Renal cortex interstitium (tissue), 15 donors: ENCODE results near the gene ARL4A. TPM values are rescaled to one million over a fixed set of nuclear protein-coding genes. Genes with fewer than 3 reads are reported as not detected.
A peak's percentile ranks its signal among the peaks of the same experiment; 100 is the strongest.
"Not testable (repeated sequence)": the region's sequence is repeated elsewhere in the genome, so short reads cannot be mapped to it uniquely, and the experiment has no call there.

Experiments used
- DNase-seq, 11 donors: peaks; one replicate each; pipeline ENCODE4 v3.0.0-alpha.2; 2013; ENCODE audit warnings: low read depth in 9 of 11, low spot score in 4 of 11; ENCODE audit errors: extremely low read depth in 1 of 11
- long read RNA-seq, 16 experiments: transcript quantifications; one replicate each; lab custom pipeline, GENCODE V29; 2026
- polyA plus RNA-seq, 3 donors: library from polyadenylated mRNA; unstranded; fragments of 120-200 nt; gene quantifications; one replicate each; pipeline ENCODE4 v1.2.1, GENCODE V29; 2013; ENCODE audit not compliant: insufficient read length in 3 of 3

ARL4A gene
- 10 to 100 TPM; 28.9 to 35.5 (median 29.3) TPM for polyA plus RNA-seq
- long read RNA-seq, donor 1, transcript ARL4A-206 (2 exons, 845 nt): major isoform, 6 of 11 reads
- long read RNA-seq, donor 1, partial matches to known transcripts: 0 of 11 reads
- long read RNA-seq, donor 1, other reads (novel, unspliced or antisense): 0 of 11 reads
- long read RNA-seq, donor 2, partial matches to known transcripts: 0 of 7 reads
- long read RNA-seq, donor 2, other reads (novel, unspliced or antisense): 0 of 7 reads
- long read RNA-seq, donor 3, transcript ARL4A-206 (2 exons, 845 nt): major isoform, 7 of 17 reads
- long read RNA-seq, donor 3, transcript ARL4A-201 (2 exons, 1,147 nt): minor isoform, 6 of 17 reads
- long read RNA-seq, donor 3, partial matches to known transcripts: 0 of 17 reads
- long read RNA-seq, donor 3, other reads (novel, unspliced or antisense): 0 of 17 reads
- long read RNA-seq, donor 4, partial matches to known transcripts: 0 of 7 reads
- long read RNA-seq, donor 4, other reads (novel, unspliced or antisense): 0 of 7 reads
- long read RNA-seq, donor 5: 0 reads
- long read RNA-seq, donor 6, partial matches to known transcripts: 0 of 5 reads
- long read RNA-seq, donor 6, other reads (novel, unspliced or antisense): 0 of 5 reads
- long read RNA-seq, donor 7, transcript ARL4A-206 (2 exons, 845 nt): major isoform, 5 of 10 reads
- long read RNA-seq, donor 7, partial matches to known transcripts: 0 of 10 reads
- long read RNA-seq, donor 7, other reads (novel, unspliced or antisense): 0 of 10 reads
- long read RNA-seq, donor 8: 0 reads
- long read RNA-seq, donor 9, partial matches to known transcripts: 0 of 6 reads
- long read RNA-seq, donor 9, other reads (novel, unspliced or antisense): 0 of 6 reads
- long read RNA-seq, donor 10, transcript ARL4A-206 (2 exons, 845 nt): major isoform, 6 of 10 reads
- long read RNA-seq, donor 10, partial matches to known transcripts: 0 of 10 reads
- long read RNA-seq, donor 10, other reads (novel, unspliced or antisense): 0 of 10 reads
- long read RNA-seq, donor 11, transcript ARL4A-206 (2 exons, 845 nt): major isoform, 5 of 10 reads
- long read RNA-seq, donor 11, partial matches to known transcripts: 0 of 10 reads
- long read RNA-seq, donor 11, other reads (novel, unspliced or antisense): 0 of 10 reads
- long read RNA-seq, donor 12, partial matches to known transcripts: 0 of 5 reads
- long read RNA-seq, donor 12, other reads (novel, unspliced or antisense): 0 of 5 reads
- long read RNA-seq, donor 13: 0 reads
- long read RNA-seq, donor 14, transcript ARL4A-206 (2 exons, 845 nt): major isoform, 10 of 17 reads
- long read RNA-seq, donor 14, partial matches to known transcripts: 0 of 17 reads
- long read RNA-seq, donor 14, other reads (novel, unspliced or antisense): 0 of 17 reads
- long read RNA-seq, donor 15, partial matches to known transcripts: 0 of 3 reads
- long read RNA-seq, donor 15, other reads (novel, unspliced or antisense): 0 of 3 reads
- long read RNA-seq, donor 16, transcript ARL4A-206 (2 exons, 845 nt): major isoform, 16 of 35 reads
- long read RNA-seq, donor 16, transcript ARL4A-205 (2 exons, 840 nt): minor isoform, 5 of 35 reads
- long read RNA-seq, donor 16, transcript ARL4A-201 (2 exons, 1,147 nt): minor isoform, 11 of 35 reads
- long read RNA-seq, donor 16, partial matches to known transcripts: 0 of 35 reads
- long read RNA-seq, donor 16, other reads (novel, unspliced or antisense): 0 of 35 reads

DNA sequence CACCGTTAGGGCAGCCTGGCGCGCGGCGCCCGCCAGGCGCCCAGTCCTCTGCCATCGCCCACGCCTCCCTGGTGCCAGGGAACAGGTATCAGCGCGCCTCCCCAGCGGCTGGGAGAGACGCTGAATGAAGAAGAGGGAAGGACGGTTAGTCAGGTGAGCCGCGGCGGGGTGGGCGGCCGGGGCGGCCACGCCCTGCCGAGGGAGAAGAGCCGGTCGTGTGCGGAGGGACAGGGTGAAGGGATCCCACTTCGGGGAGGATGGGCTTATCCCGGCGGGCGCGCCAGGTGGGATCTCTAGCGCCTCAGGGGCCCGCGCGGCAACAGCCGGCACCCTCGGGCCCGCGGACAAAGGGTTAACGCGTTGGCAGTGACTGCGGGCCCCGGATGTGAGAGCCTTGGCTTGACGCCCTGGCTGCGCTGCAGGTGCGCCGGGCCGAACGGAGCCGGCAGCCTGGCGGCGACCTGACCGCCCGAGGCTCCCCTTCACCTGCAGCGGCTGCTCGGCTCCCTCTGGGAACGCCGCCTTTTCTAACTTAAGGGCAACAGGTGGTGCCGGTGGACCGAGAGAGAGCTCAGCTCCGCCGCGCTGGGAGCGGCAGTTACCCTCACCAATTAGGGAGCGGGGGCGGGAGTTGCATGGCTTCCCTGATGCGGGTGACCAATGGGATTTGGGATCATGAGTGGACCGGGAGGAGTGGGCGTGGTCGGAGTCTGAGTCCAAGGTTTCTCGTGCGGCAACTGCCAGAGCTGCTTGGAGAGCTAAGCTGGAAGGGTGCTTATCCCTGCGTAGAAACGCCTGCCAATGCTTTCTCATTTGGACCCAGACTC, at the start of gene ARL4A:
Gene ARL4A, plus strand, starts transcription at position 743 of the 827 bp plus-strand sequence. CDS start 622 bp downstream, outside the sequence.
- DNase-seq: peak; percentile 95 to 99 (median 96)

DNA sequence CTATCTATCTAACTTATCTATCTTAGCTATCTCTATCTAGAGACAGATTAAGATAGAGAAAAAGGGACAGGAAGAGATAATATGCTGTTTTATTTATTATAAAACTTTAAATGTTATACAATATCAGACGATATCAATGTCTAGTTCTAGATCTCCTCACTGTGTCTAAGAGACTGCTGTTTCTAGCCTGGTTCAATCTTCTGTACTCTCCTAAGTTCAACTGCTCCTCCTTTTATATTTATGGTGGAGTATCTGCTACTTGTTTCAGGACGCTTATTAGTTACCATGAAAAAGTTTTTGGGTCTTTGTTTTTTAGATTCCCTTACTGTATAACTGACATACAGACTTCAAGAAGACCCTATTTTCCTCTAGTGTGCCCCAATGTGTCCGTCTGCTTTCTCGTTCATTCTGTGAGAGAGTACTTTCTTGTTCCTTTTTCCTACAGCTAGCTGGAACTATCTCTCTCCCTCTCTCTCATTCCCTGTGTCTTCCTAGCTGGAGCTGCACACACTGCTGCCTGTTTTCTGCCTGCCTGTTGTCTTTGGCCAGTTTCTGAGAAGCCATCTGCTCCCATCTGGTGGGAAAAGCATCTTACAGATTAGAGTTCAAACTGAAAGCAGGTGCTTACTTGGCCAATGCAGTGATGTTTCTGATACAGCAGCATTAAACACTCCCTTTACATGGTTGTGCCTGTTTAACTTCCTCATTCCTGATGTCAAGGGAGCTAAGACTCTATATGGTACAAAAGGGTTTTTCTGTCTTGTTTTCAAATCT, 49.4 kb upstream of the ARL4A start:
- peak in 1 of 11 donors; percentile 38 for DNase-seq

DNA sequence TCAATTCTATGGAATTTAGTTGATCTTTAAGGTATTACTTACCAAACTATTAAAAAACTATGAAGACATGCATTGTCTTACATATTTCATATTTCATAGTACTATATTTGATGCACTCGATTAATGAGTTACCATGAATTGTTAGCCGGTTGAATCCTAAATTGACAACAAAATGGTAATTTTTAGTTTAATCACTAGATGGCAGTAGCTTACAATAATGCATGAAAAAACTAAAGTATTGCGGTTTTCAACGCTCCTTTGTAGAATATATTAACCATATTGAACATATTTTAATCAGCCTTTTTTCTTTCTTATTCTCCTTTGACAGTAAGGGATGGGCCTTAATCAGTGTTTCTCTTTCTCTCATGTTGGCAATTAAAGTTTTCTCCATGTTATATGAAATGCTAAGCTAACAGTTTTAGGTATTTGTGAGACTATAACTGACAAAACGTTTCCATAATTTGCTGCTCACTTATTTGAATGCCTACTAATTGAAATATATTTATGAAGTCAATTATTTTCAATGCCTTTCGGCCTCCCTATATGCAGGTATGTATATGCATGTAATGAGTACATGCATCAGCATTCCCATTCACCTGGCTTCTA, 48.5 kb upstream of the ARL4A start:
- DNase-seq: no peak

DNA sequence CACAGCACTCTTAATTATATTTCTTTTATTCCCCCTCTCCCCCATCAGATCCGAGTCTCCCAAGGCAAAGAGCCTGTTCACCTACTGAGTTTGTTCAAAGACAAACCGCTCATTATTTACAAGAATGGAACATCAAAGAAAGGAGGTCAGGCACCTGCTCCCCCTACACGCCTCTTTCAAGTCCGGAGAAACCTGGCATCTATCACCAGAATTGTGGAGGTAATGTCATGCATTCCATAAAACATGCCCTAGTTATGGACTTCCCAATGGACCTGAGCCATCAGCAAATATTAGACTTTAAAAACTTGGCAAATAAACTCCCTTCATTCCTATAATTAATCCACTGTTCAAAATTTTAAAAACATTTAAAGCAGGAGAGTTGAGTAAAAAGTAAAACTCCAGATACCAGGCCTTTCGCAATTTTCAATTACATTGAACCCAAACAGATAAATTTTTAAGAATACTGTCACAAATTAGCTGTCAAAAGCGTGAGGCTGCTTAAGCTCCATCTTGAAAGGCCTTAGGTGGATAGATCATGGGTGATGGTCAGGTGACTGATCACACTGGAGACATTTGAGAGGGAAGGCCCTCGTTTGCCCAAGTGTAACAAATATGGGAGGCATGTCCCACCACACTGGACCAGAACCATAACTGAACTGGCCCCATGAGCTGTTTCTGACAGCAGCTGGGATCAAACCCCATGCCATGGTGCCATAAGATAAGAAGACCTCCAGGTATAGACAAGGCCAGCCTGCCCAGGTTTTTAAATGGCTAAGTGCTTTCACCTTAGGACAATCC, 46.9 kb upstream of the ARL4A start:
- no peak for DNase-seq

GRCh38 chr7:12641196-12641595, 46.2 kb upstream of the ARL4A start:
- no peak for DNase-seq

DNA sequence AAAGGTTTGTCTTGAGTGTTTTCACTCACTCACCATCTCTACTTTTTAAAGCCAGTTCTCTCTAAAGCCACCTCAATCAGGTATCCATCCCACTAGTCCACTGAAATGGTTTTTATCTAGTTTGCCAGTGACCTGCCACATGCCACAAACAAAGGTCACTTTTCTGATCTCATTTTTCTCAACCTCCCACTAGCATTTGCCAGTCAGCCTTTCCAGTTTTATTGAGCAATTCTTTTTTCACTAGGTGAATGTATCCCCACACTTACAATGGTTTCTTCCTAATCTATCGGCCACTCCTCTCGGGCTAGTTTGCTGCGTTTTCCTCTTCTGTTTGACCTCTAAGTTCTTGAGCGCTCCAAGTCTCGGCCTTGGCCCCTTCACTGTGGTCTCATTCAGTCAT, 44.9 kb upstream of the ARL4A start:
- DNase-seq: no peak

GRCh38 chr7:12643001-12643643, 44.3 kb upstream of the ARL4A start:
- no peak for DNase-seq

DNA sequence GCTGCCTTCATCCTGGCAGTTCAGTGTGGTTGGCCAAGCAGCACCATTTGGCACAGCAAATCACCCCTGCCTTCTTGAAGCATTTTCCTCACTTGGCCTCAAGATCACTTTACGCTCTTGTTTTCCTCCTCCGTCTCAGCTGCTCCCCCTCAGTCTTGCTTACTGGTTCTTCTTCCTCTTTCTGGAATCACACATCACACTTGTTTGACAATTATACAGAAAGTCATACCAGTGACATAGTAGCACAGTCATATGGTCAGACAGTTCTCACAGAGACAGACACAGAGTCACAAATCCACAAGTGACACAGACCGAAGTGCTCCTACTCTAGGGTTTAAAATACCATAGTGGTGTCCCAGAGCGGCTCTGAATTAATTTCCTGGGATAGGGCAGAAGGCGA, 43.8 kb upstream of the ARL4A start:
- no peak for DNase-seq

DNA sequence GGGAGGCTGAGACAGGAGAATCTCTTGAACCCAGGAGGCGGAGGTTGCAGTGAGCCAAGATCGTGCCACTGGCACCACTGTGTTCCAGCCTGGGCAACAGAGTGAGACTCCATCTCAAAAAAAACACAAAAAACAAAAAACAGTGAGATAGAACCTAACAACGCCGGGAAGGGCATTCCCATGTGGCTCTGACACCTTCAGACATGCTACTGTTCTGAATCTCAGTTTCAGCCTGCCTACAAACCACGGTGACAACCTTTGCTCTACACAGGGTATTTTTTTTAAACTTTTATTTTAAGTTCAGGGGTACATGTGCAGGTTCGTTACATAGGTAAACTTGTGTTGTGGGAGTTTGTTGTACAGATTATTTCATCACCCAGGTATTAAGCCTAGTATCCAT, 42.2 kb upstream of the ARL4A start:
- DNase-seq: not testable (repeated sequence)

DNA sequence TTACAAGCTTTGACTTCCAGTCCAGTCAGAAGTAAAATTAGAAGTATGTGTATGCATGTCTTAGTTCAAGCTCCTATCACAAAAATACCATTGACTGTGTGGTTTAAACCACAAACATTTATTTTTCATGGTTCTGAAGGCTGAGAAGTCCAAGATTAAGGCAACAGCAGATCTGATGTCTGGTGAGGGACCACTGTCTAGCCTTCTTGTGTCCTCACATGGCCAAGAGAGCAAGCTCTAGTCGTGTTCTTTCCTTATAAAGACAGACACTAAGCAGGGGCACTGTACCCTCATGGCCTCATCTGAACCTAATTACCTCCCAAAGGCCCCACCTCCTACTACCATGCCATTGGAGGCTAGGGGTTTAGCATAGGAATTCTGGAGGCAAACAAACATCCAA, 41.3 kb upstream of the ARL4A start:
- DNase-seq: no peak

GRCh38 chr7:12647364-12648219, 39.8 kb upstream of the ARL4A start:
- DNase-seq: no peak

DNA sequence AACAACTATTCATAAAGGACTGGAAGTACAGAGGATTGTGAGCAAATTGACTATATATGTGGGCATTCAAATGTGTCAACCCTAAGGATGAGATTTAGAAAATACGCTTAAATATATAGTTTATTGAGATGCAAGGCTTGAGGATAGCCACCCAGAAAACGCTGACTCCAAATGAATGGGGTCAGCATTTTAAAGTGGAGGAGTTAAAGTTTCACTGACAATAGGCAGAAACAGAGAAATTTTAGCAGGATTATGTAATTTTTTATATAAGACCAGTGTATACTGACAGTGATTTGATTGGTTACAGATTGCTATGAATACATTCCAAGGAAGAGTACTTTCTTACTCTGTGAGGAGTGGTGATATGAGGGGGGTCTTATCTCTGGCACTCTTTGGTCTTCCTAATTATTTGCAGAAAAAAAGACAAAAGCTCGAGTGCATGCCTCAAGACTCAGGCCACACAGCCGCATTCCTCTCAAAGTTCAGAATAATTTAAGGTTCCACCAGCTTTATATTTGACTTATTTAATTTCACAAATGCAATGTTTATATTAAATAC, 38.6 kb upstream of the ARL4A start:
- DNase-seq: no peak

- no peak for DNase-seq
Measured at GRCh38 chr7:12649348-12649747, 38.1 kb upstream of the ARL4A start.

GRCh38 chr7:12650080-12650479, 37.4 kb upstream of the ARL4A start:
- DNase-seq: no peak
